Activated CD8-positive, alpha-beta T cell treated with anti-CD3 and anti-CD28 coated beads for 36 hours (primary cell): ENCODE results near the gene RRN3. TPM values are rescaled to one million over a fixed set of nuclear protein-coding genes. Genes with fewer than 3 reads are reported as not detected.
"Not testable (repeated sequence)": the region's sequence is repeated elsewhere in the genome, so short reads cannot be mapped to it uniquely, and the experiment has no call there.

ENCODE experiments used
- ATAC-seq: fragments of 200-7000 bp; cut with Tn5 transposase; one replicate; pipeline ENCODE4 v1.10.0; 2021; ENCODE audit warnings: mild to moderate bottlenecking, moderate library complexity
- CTCF ChIA-PET: fragments of 350-600 bp; sonication (Branson Sonifier 250); formaldehyde crosslinking; loops from one replicate; lab custom pipeline; 2021; ENCODE audit warnings: antibody characterized with exemption; lab: Charles Lee
- POLR2A ChIA-PET: fragments of 350-600 bp; sonication (Branson Sonifier 250); formaldehyde crosslinking; loops from one replicate; lab custom pipeline; 2021; ENCODE audit warnings: antibody characterized with exemption; lab: Charles Lee
- DNase-seq: peaks from one replicate; pipeline ENCODE4 v3.0.0-alpha.2; 2020
- H3K27ac Mint-ChIP-seq: one replicate; pipeline ENCODE4 v1.8.0; 2021; ENCODE audit warnings: mild to moderate bottlenecking, mixed read lengths
- H3K27me3 Mint-ChIP-seq: one replicate; pipeline ENCODE4 v1.8.0; 2021; ENCODE audit warnings: mixed read lengths
- H3K36me3 Mint-ChIP-seq: one replicate; pipeline ENCODE4 v1.8.0; 2021; ENCODE audit warnings: low read depth, mixed read lengths
- H3K4me1 Mint-ChIP-seq: one replicate; pipeline ENCODE4 v1.8.0; 2021; ENCODE audit warnings: low read depth, mixed read lengths
- H3K4me3 Mint-ChIP-seq: one replicate; pipeline ENCODE4 v1.8.0; 2021; ENCODE audit warnings: mild to moderate bottlenecking, moderate library complexity, mixed read lengths
- H3K9me3 Mint-ChIP-seq: one replicate; pipeline ENCODE4 v1.8.0; 2021; ENCODE audit warnings: mixed read lengths
- CTCF ChIP-seq: fragments of 200-600 bp; IDR thresholded peaks from one replicate; pipeline ENCODE4 v1.8.0; 2022; ENCODE audit warnings: antibody characterized with exemption, mild to moderate bottlenecking
- intact Hi-C: fragments of 100-400 bp; cut with micrococcal nuclease; formaldehyde crosslinking; loops from one replicate; pipeline ENCODE4 v1.10.0; 2022
- microRNA-seq: library from miRNA; unstranded; fragments of <30 nt; microRNA quantifications from one replicate; pipeline ENCODE4 v1.2.0, GENCODE V29; 2022; ENCODE audit warnings: borderline microRNAs expressed, borderline replicate concordance
- total RNA-seq, 2 experiments: library from RNA; stranded (reverse); gene quantifications; one replicate each; pipeline ENCODE4 v1.2.3, GENCODE V29; 2021

The RRN3 gene
- total RNA-seq, 2 experiments from 2014 or later: 30.3 to 33.0 TPM

- H3K27me3 Mint-ChIP-seq, intact Hi-C loops, POLR2A ChIA-PET, H3K4me1 Mint-ChIP-seq, H3K9me3 Mint-ChIP-seq, H3K4me3 Mint-ChIP-seq, CTCF ChIA-PET: not testable (repeated sequence)
- peak overlapping the region; percentile 3 for H3K27ac Mint-ChIP-seq
- peak; percentile 40 for TF ChIP-seq CTCF
- H3K36me3 Mint-ChIP-seq: peaks cover 29% of the 10 kb centered on the region
- DNase-seq (peak; percentile 60), ATAC-seq (peak; percentile 99)
Observed at GRCh38 chr16:15022194-15022593, 71.9 kb downstream of the RRN3 start.

GRCh38 chr16:15021429-15021828 lies 72.6 kb downstream of the RRN3 start:
- ATAC-seq, POLR2A ChIA-PET, intact Hi-C loops, CTCF ChIA-PET, H3K27me3 Mint-ChIP-seq, H3K9me3 Mint-ChIP-seq, H3K4me1 Mint-ChIP-seq, H3K4me3 Mint-ChIP-seq, DNase-seq, H3K27ac Mint-ChIP-seq: not testable (repeated sequence)
- peaks cover 34% of the 10 kb centered on the region for H3K36me3 Mint-ChIP-seq

- intact Hi-C loops, POLR2A ChIA-PET, H3K27me3 Mint-ChIP-seq, DNase-seq, H3K9me3 Mint-ChIP-seq, H3K4me3 Mint-ChIP-seq, ATAC-seq, CTCF ChIA-PET, H3K27ac Mint-ChIP-seq: not testable (repeated sequence)
- Mint-ChIP-seq H3K4me1 (peaks cover 19% of the 10 kb centered on the region), H3K36me3 (peaks cover 25% of the 10 kb centered on the region)
Observed at GRCh38 chr16:15016951-15017580, 77.0 kb downstream of the RRN3 start.

GRCh38 chr16:15016354-15016753 lies 77.7 kb downstream of the RRN3 start:
- H3K27me3 Mint-ChIP-seq, ATAC-seq, H3K9me3 Mint-ChIP-seq, H3K27ac Mint-ChIP-seq, CTCF ChIA-PET, DNase-seq, intact Hi-C loops, H3K4me3 Mint-ChIP-seq, POLR2A ChIA-PET: not testable (repeated sequence)
- Mint-ChIP-seq H3K4me1 (peaks cover 18% of the 10 kb centered on the region), H3K36me3 (peaks cover 26% of the 10 kb centered on the region)

GRCh38 chr16:15015671-15016070 lies 78.4 kb downstream of the RRN3 start:
- H3K27me3 Mint-ChIP-seq, CTCF ChIA-PET, DNase-seq, H3K27ac Mint-ChIP-seq, H3K9me3 Mint-ChIP-seq, POLR2A ChIA-PET, ATAC-seq, H3K4me3 Mint-ChIP-seq, intact Hi-C loops: not testable (repeated sequence)
- peaks cover 18% of the 10 kb centered on the region for H3K4me1 Mint-ChIP-seq
- peaks cover 30% of the 10 kb centered on the region for H3K36me3 Mint-ChIP-seq

- H3K27ac Mint-ChIP-seq, H3K4me3 Mint-ChIP-seq: not testable (repeated sequence)
- H3K4me1 Mint-ChIP-seq: peaks cover 18% of the 10 kb centered on the region
Observed at GRCh38 chr16:15012941-15013340, 81.1 kb downstream of the RRN3 start.

More at GRCh38 chr16:15012941-15013340, 81.1 kb downstream of the RRN3 start:
- CTCF ChIA-PET, H3K27me3 Mint-ChIP-seq, ATAC-seq, POLR2A ChIA-PET, intact Hi-C loops, DNase-seq, H3K9me3 Mint-ChIP-seq: not testable (repeated sequence)
- peaks cover 26% of the 10 kb centered on the region for H3K36me3 Mint-ChIP-seq

Small RNA genes within 50 kb of the gene (microRNA-seq; reads per million reads assigned to microRNA genes)
- gene MIR1972-1: not detected
- gene MIR6511B2: not detected

Other genes with a start within 250 kb of the RRN3 start
- 10 to 100 TPM; 76.9 to 77.3 TPM for gene NPIPA1, start 156.8 kb downstream of the RRN3 start, total RNA-seq
- gene PDXDC1, start 119.2 kb downstream of the RRN3 start, total RNA-seq: 10 to 100 TPM; 44.6 to 45.0 TPM
- 10 to 100 TPM; 34.9 to 37.7 TPM for gene NTAN1, start 38.2 kb downstream of the RRN3 start, total RNA-seq